ENCODE measurements around the gene PLCB3. TPM values are rescaled to one million over a fixed set of nuclear protein-coding genes. Genes with fewer than 3 reads are reported as not detected.

PLCB3 gene
- total RNA-seq, 1 experiment from 2014 or later: 41.2 TPM

- intact Hi-C loops (cut with micrococcal nuclease; ENCODE audit: unreplicated experiment): no loop called here
- BruUV-seq (replicated peaks): no TSS peak
- Histone ChIP-seq H3K9me3 (ENCODE audit: control insufficient read depth, insufficient read depth, low read depth, low read length) (no peaks in the 10 kb centered on the region), H3K27ac (ENCODE audit: low read length) (no peak overlapping the region), H3K27me3 (ENCODE audit: control insufficient read depth, insufficient read depth, low read length) (no peaks in the 10 kb centered on the region), H3K36me3 (ENCODE audit: control insufficient read depth, insufficient read depth, low read length) (peaks cover 37% of the 10 kb centered on the region), H3K4me1 (ENCODE audit: control insufficient read depth, insufficient read depth, low read length) (no peaks in the 10 kb centered on the region; the same call in 1 of the 2 replicates), H3K4me3 (ENCODE audit: low read depth in 2 of 2, low read length in 2 of 2) (no peak overlapping the region)
- POLR2A ChIA-PET: no interaction called here
- in situ Hi-C loops (cut with HindIII; ENCODE audit: low pct_unique_long_range_greater_than_20kb, low sequenced_read_pairs): no loop called here
- no peak for ATAC-seq
- no peak for DNase-seq (ENCODE audit: low read depth, low spot score)
- CTCF ChIA-PET: no interaction called here
- TF ChIP-seq TCF7L2 (IDR thresholded peaks at IDR 0.05; ENCODE audit: low read depth, low read length) (no peak), SIN3A (IDR thresholded peaks at IDR 0.05; ENCODE audit: borderline replicate concordance, insufficient read depth, low read depth, low read length) (no peak), POLR2AphosphoS5 (IDR thresholded peaks at IDR 0.05; ENCODE audit: low read depth, low read length) (no peak), CTCF (IDR thresholded peaks at IDR 0.05) (no peak)
- TF ChIP-seq, protein P1, sequence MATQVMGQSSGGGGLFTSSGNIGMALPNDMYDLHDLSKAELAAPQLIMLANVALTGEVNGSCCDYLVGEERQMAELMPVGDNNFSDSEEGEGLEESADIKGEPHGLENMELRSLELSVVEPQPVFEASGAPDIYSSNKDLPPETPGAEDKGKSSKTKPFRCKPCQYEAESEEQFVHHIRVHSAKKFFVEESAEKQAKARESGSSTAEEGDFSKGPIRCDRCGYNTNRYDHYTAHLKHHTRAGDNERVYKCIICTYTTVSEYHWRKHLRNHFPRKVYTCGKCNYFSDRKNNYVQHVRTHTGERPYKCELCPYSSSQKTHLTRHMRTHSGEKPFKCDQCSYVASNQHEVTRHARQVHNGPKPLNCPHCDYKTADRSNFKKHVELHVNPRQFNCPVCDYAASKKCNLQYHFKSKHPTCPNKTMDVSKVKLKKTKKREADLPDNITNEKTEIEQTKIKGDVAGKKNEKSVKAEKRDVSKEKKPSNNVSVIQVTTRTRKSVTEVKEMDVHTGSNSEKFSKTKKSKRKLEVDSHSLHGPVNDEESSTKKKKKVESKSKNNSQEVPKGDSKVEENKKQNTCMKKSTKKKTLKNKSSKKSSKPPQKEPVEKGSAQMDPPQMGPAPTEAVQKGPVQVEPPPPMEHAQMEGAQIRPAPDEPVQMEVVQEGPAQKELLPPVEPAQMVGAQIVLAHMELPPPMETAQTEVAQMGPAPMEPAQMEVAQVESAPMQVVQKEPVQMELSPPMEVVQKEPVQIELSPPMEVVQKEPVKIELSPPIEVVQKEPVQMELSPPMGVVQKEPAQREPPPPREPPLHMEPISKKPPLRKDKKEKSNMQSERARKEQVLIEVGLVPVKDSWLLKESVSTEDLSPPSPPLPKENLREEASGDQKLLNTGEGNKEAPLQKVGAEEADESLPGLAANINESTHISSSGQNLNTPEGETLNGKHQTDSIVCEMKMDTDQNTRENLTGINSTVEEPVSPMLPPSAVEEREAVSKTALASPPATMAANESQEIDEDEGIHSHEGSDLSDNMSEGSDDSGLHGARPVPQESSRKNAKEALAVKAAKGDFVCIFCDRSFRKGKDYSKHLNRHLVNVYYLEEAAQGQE (IDR thresholded peaks at IDR 0.05; ENCODE audit: insufficient read depth in 1 of 2, low read depth in 2 of 2, low read length in 1 of 2): no peak
Measured at GRCh38 chr11:64202992-64203391, 48.3 kb upstream of the PLCB3 start.

- Histone ChIP-seq H3K27me3 (ENCODE audit: control insufficient read depth, insufficient read depth, low read length) (no peaks in the 10 kb centered on the region), H3K9me3 (ENCODE audit: control insufficient read depth, insufficient read depth, low read depth, low read length) (no peaks in the 10 kb centered on the region), H3K27ac (ENCODE audit: low read length) (no peak overlapping the region), H3K4me1 (ENCODE audit: control insufficient read depth, insufficient read depth, low read length) (no peaks in the 10 kb centered on the region; the same call in 1 of the 2 replicates), H3K36me3 (ENCODE audit: control insufficient read depth, insufficient read depth, low read length) (peaks cover 36% of the 10 kb centered on the region), H3K4me3 (ENCODE audit: low read depth in 2 of 2, low read length in 2 of 2) (no peak overlapping the region)
- DNase-seq (ENCODE audit: low read depth, low spot score) (no peak), ATAC-seq (no peak)
- POLR2A ChIA-PET: interaction anchor here (0.7 kb wide), 1 partner anchor 49 kb away, joined by 5 read pairs; no protein-coding TSS in a partner anchor
- TF ChIP-seq TCF7L2 (IDR thresholded peaks at IDR 0.05; ENCODE audit: low read depth, low read length) (no peak), POLR2AphosphoS5 (IDR thresholded peaks at IDR 0.05; ENCODE audit: low read depth, low read length) (no peak), SIN3A (IDR thresholded peaks at IDR 0.05; ENCODE audit: borderline replicate concordance, insufficient read depth, low read depth, low read length) (no peak), CTCF (IDR thresholded peaks at IDR 0.05) (no peak)
- TF ChIP-seq, protein P1 (IDR thresholded peaks at IDR 0.05; ENCODE audit: insufficient read depth in 1 of 2, low read depth in 2 of 2, low read length in 1 of 2): no peak
- intact Hi-C loops (cut with micrococcal nuclease; ENCODE audit: unreplicated experiment) (no loop called here), in situ Hi-C loops (cut with HindIII; ENCODE audit: low pct_unique_long_range_greater_than_20kb, low sequenced_read_pairs) (no loop called here)
- no TSS peak for BruUV-seq (replicated peaks)
- CTCF ChIA-PET: interaction anchor here (0.5 to 1.6 kb wide), 2 partner anchors 98 to 771 kb away, joined by 4 to 5 read pairs; no protein-coding TSS in a partner anchor
Measured at GRCh38 chr11:64203421-64204079, 47.8 kb upstream of the PLCB3 start.

Measured in Panc1 (cell line).